ENCODE results near the gene LDHB.

DNA sequence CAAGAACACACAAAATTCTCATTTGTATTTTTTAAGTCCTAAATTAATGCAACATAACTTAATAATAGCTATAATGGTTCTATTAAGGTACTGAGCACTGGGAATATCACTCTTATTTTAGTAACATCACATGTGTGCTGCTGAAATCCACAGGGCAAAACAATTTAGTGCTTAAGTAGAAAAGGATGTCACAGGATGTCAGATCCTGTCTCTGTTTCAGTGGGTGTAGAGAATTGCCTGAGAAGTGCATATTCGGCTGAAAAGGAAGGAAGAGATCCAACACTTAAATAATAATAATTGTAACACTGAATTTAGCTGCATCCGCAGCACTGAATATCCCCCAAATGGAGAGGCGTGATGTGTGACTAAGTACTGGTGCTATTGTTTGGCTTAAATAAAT is 8.6 kb downstream of the LDHB start:
- no peak for TF ChIP-seq TAF1 (IDR thresholded peaks at IDR 0.05; ENCODE audit: low read depth)
- TF ChIP-seq EP300 (IDR thresholded peaks at IDR 0.05; ENCODE audit: borderline replicate concordance): no peak
- TF ChIP-seq, protein P1, sequence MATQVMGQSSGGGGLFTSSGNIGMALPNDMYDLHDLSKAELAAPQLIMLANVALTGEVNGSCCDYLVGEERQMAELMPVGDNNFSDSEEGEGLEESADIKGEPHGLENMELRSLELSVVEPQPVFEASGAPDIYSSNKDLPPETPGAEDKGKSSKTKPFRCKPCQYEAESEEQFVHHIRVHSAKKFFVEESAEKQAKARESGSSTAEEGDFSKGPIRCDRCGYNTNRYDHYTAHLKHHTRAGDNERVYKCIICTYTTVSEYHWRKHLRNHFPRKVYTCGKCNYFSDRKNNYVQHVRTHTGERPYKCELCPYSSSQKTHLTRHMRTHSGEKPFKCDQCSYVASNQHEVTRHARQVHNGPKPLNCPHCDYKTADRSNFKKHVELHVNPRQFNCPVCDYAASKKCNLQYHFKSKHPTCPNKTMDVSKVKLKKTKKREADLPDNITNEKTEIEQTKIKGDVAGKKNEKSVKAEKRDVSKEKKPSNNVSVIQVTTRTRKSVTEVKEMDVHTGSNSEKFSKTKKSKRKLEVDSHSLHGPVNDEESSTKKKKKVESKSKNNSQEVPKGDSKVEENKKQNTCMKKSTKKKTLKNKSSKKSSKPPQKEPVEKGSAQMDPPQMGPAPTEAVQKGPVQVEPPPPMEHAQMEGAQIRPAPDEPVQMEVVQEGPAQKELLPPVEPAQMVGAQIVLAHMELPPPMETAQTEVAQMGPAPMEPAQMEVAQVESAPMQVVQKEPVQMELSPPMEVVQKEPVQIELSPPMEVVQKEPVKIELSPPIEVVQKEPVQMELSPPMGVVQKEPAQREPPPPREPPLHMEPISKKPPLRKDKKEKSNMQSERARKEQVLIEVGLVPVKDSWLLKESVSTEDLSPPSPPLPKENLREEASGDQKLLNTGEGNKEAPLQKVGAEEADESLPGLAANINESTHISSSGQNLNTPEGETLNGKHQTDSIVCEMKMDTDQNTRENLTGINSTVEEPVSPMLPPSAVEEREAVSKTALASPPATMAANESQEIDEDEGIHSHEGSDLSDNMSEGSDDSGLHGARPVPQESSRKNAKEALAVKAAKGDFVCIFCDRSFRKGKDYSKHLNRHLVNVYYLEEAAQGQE (IDR thresholded peaks at IDR 0.05; ENCODE audit: low read depth): no peak
- no peak for TF ChIP-seq YY1 (IDR thresholded peaks at IDR 0.05; ENCODE audit: low read depth)
- no peak for TF ChIP-seq TCF12 (IDR thresholded peaks at IDR 0.05; ENCODE audit: low read depth)
- no peak for TF ChIP-seq CEBPB (IDR thresholded peaks at IDR 0.05)
- TF ChIP-seq EGR1 (IDR thresholded peaks at IDR 0.05): no peak
- TF ChIP-seq, protein P2, sequence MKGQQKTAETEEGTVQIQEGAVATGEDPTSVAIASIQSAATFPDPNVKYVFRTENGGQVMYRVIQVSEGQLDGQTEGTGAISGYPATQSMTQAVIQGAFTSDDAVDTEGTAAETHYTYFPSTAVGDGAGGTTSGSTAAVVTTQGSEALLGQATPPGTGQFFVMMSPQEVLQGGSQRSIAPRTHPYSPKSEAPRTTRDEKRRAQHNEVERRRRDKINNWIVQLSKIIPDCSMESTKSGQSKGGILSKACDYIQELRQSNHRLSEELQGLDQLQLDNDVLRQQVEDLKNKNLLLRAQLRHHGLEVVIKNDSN (IDR thresholded peaks at IDR 0.05): no peak
- TF ChIP-seq NFIC (IDR thresholded peaks at IDR 0.05): no peak
- no peak for TF ChIP-seq FOXM1 (IDR thresholded peaks at IDR 0.05; ENCODE audit: borderline replicate concordance, low read depth)
- no peak for TF ChIP-seq RAD21 (IDR thresholded peaks at IDR 0.05; ENCODE audit: low read depth)
- TF ChIP-seq, protein P3, sequence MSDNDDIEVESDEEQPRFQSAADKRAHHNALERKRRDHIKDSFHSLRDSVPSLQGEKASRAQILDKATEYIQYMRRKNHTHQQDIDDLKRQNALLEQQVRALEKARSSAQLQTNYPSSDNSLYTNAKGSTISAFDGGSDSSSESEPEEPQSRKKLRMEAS (IDR thresholded peaks at IDR 0.05): no peak
